Measurements from ENCODE around the gene GPC5.

The GPC5 gene

DNA sequence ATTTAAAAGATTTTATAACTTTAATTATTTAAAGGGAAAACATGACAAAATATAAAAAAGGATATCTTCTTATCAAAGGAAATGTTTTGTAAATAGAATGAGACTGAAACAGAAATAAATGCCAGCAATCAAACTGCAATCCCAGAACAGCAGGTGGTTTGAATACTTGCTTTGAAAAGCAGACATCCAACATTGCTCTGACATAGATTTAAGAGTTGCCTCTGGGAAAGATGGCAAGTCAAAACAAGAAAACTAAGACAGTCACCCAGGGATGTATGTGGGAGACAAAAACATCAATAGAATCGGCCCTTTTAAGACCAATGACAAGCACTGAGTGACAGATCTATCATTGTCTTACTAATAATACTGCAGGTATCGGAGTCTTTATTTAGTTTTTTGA, 1038.5 kb downstream of the GPC5 start:
- Histone ChIP-seq H3K4me3 (IDR thresholded peaks at IDR 0.05; ENCODE audit: insufficient read depth, low read depth, low read length) (no peak overlapping the region), H3K9ac (no peak overlapping the region), H3K4me1 (ENCODE audit: low read depth, poor library complexity, severe bottlenecking) (no peaks in the 10 kb centered on the region), H3K27ac (no peak overlapping the region), H3K36me3 (ENCODE audit: insufficient read depth) (no peaks in the 10 kb centered on the region), H2AFZ (ENCODE audit: low read depth) (no peak overlapping the region), H4K20me1 (ENCODE audit: insufficient read depth) (no peaks in the 10 kb centered on the region), H3K79me2 (ENCODE audit: insufficient read depth, low read depth) (no peaks in the 10 kb centered on the region), H3K27me3 (ENCODE audit: insufficient read depth, low read depth) (no peaks in the 10 kb centered on the region), H3K4me2 (no peak overlapping the region)
- no peak for TF ChIP-seq CTCF (conservative IDR thresholded peaks at IDR 0.05; ENCODE audit: low read depth, low read length)

DNA sequence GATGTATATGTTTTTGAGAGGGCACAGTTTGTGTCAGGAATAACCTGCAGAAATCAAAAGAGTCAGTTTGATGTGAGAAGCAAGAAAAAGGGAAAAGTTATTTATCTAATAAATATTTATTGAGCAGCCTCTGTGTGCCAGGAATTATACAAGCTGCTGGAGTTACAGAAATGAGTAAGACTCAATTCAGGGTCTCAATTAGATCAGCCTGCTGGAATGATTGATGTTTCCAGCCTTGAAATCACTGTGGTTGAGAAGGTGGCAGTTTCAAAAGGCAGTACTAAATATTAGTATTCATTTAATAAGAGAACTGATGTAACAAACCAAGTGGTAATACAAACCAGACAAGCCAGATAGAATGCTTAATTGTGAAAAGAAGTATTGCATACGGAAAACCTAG, 1045.8 kb downstream of the GPC5 start:
- Histone ChIP-seq H2AFZ (ENCODE audit: low read depth) (no peak overlapping the region), H3K4me1 (ENCODE audit: low read depth, poor library complexity, severe bottlenecking) (no peaks in the 10 kb centered on the region), H3K4me3 (IDR thresholded peaks at IDR 0.05; ENCODE audit: insufficient read depth, low read depth, low read length) (no peak overlapping the region), H3K36me3 (ENCODE audit: insufficient read depth) (no peaks in the 10 kb centered on the region), H3K4me2 (no peak overlapping the region), H3K27me3 (ENCODE audit: insufficient read depth, low read depth) (no peaks in the 10 kb centered on the region), H4K20me1 (ENCODE audit: insufficient read depth) (no peaks in the 10 kb centered on the region), H3K9ac (no peak overlapping the region), H3K79me2 (ENCODE audit: insufficient read depth, low read depth) (no peaks in the 10 kb centered on the region), H3K27ac (no peak overlapping the region)
- no peak for TF ChIP-seq CTCF (conservative IDR thresholded peaks at IDR 0.05; ENCODE audit: low read depth, low read length)

- Histone ChIP-seq H2AFZ (ENCODE audit: low read depth) (no peak overlapping the region), H3K36me3 (ENCODE audit: insufficient read depth) (no peaks in the 10 kb centered on the region), H3K4me3 (IDR thresholded peaks at IDR 0.05; ENCODE audit: insufficient read depth, low read depth, low read length) (no peak overlapping the region), H3K4me1 (ENCODE audit: low read depth, poor library complexity, severe bottlenecking) (no peaks in the 10 kb centered on the region), H3K9ac (no peak overlapping the region), H3K27ac (no peak overlapping the region), H3K79me2 (ENCODE audit: insufficient read depth, low read depth) (no peaks in the 10 kb centered on the region), H4K20me1 (ENCODE audit: insufficient read depth) (no peaks in the 10 kb centered on the region), H3K27me3 (ENCODE audit: insufficient read depth, low read depth) (no peaks in the 10 kb centered on the region), H3K4me2 (no peak overlapping the region)
- no peak for TF ChIP-seq CTCF (conservative IDR thresholded peaks at IDR 0.05; ENCODE audit: low read depth, low read length)
Observed at GRCh38 chr13:92451060-92451459, 1052.6 kb downstream of the GPC5 start.

DNA sequence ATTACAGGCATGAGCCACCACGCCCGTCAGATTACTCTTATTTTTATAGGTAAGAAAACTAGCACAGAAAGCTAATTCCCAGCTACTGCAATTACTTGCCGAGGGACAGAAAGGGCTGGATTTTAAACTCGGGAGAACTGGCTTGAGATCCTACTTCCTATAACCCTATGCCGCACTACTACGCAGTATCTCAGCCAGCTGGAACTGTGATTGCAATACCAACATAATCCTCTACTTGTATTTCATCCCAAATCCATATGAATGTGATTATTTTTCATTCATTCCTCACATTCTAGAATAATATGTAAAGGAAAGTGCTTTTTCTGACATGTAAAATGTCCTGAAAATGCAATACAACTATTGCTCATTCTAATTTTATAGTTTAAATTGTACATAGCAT, 1054.4 kb downstream of the GPC5 start:
- TF ChIP-seq CTCF (conservative IDR thresholded peaks at IDR 0.05; ENCODE audit: low read depth, low read length) = no peak
- Histone ChIP-seq H3K4me3 (IDR thresholded peaks at IDR 0.05; ENCODE audit: insufficient read depth, low read depth, low read length) (no peak overlapping the region), H3K36me3 (ENCODE audit: insufficient read depth) (no peaks in the 10 kb centered on the region), H3K27me3 (ENCODE audit: insufficient read depth, low read depth) (no peaks in the 10 kb centered on the region), H2AFZ (ENCODE audit: low read depth) (no peak overlapping the region), H3K9ac (no peak overlapping the region), H3K4me2 (no peak overlapping the region), H4K20me1 (ENCODE audit: insufficient read depth) (no peaks in the 10 kb centered on the region), H3K27ac (no peak overlapping the region), H3K4me1 (ENCODE audit: low read depth, poor library complexity, severe bottlenecking) (no peaks in the 10 kb centered on the region), H3K79me2 (ENCODE audit: insufficient read depth, low read depth) (no peaks in the 10 kb centered on the region)

- Histone ChIP-seq H3K4me2 (no peak overlapping the region), H3K79me2 (ENCODE audit: insufficient read depth, low read depth) (no peaks in the 10 kb centered on the region), H3K27me3 (ENCODE audit: insufficient read depth, low read depth) (no peaks in the 10 kb centered on the region), H3K27ac (no peak overlapping the region), H2AFZ (ENCODE audit: low read depth) (no peak overlapping the region), H3K9ac (no peak overlapping the region), H4K20me1 (ENCODE audit: insufficient read depth) (no peaks in the 10 kb centered on the region), H3K4me1 (ENCODE audit: low read depth, poor library complexity, severe bottlenecking) (no peaks in the 10 kb centered on the region), H3K36me3 (ENCODE audit: insufficient read depth) (no peaks in the 10 kb centered on the region), H3K4me3 (IDR thresholded peaks at IDR 0.05; ENCODE audit: insufficient read depth, low read depth, low read length) (no peak overlapping the region)
- TF ChIP-seq CTCF (conservative IDR thresholded peaks at IDR 0.05; ENCODE audit: low read depth, low read length) = no peak
Observed at GRCh38 chr13:92459306-92459705, 1060.9 kb downstream of the GPC5 start.
